NCI-H1092 (cell line): ENCODE data around the gene NR1H4.
"Not testable (repeated sequence)": the region's sequence is repeated elsewhere in the genome, so short reads cannot be mapped to it uniquely, and the experiment has no call there.

Experiments used
- DNase-seq: peaks from one replicate; lab custom pipeline; 2025; lab: John Stamatoyannopoulos, UW

The NR1H4 gene

GRCh38 chr12:100473050-100473715 lies 483 bp upstream of the NR1H4 start:
- no peak for DNase-seq

- DNase-seq: no peak
Observed at GRCh38 chr12:100474617-100475016, 951 bp downstream of the NR1H4 start.

- no peak for DNase-seq
Observed at GRCh38 chr12:100476013-100476751, 2.5 kb downstream of the NR1H4 start.

- DNase-seq: no peak
Observed at GRCh38 chr12:100481021-100481420, 7.4 kb downstream of the NR1H4 start.

- no peak for DNase-seq
Observed at GRCh38 chr12:100484183-100484886, 10.7 kb downstream of the NR1H4 start.

- DNase-seq: no peak
Observed at GRCh38 chr12:100484891-100485471, 11.3 kb downstream of the NR1H4 start.

- DNase-seq: no peak
Observed at GRCh38 chr12:100485983-100486382, 12.3 kb downstream of the NR1H4 start.

GRCh38 chr12:100489251-100489820 lies 15.7 kb downstream of the NR1H4 start:
- no peak for DNase-seq

GRCh38 chr12:100490056-100490455 lies 16.4 kb downstream of the NR1H4 start:
- no peak for DNase-seq

GRCh38 chr12:100491104-100491503 lies 17.4 kb downstream of the NR1H4 start:
- no peak for DNase-seq

- DNase-seq: no peak
Observed at GRCh38 chr12:100493396-100494012, 19.8 kb downstream of the NR1H4 start.

GRCh38 chr12:100494026-100494425 lies 20.4 kb downstream of the NR1H4 start:
- no peak for DNase-seq

- no peak for DNase-seq
Observed at GRCh38 chr12:100494538-100494937, 20.9 kb downstream of the NR1H4 start.

GRCh38 chr12:100497105-100497795 lies 23.6 kb downstream of the NR1H4 start:
- no peak for DNase-seq

- no peak for DNase-seq
Observed at GRCh38 chr12:100498141-100498540, 24.5 kb downstream of the NR1H4 start.

- DNase-seq: no peak
Observed at GRCh38 chr12:100499416-100499815, 25.8 kb downstream of the NR1H4 start.

GRCh38 chr12:100502718-100503117 lies 29.1 kb downstream of the NR1H4 start:
- DNase-seq: not testable (repeated sequence)

GRCh38 chr12:100503228-100503628 lies 29.6 kb downstream of the NR1H4 start:
- DNase-seq: no peak

- no peak for DNase-seq
Observed at GRCh38 chr12:100504804-100505203, 31.1 kb downstream of the NR1H4 start.

- no peak for DNase-seq
Observed at GRCh38 chr12:100508751-100509150, 35.1 kb downstream of the NR1H4 start.

GRCh38 chr12:100512692-100513091 lies 39.0 kb downstream of the NR1H4 start:
- no peak for DNase-seq
